Kidney (tissue), 14 donors: Measurements from ENCODE around the gene XIRP2. TPM values are rescaled to one million over a fixed set of nuclear protein-coding genes. Genes with fewer than 3 reads are reported as not detected.
A peak's percentile ranks its signal among the peaks of the same experiment; 100 is the strongest.

Experiments
- DNase-seq, 5 donors: peaks; one replicate each; pipeline ENCODE4 v3.0.0-alpha.2; 2013 to 2020
- FAIRE-seq: peaks from 2 replicates; lab custom pipeline; 2012; peaks lifted over from hg19 to GRCh38; lab: Jason Lieb, UNC
- H3K27ac ChIP-seq, 2 donors: one replicate each; pipeline ENCODE4 v1.7.0; 2013; ENCODE audit warnings: low read depth in 2 of 2, low read length in 2 of 2, inconsistent platforms in 1 of 2
- H3K27me3 ChIP-seq: one replicate; pipeline ENCODE4 v1.7.1; 2013; ENCODE audit warnings: low read length, inconsistent platforms; ENCODE audit not compliant: control insufficient read depth, insufficient read depth
- H3K36me3 ChIP-seq, 3 donors: one replicate each; pipeline versions ENCODE4 v1.7.0 to v1.7.1; 2013; ENCODE audit warnings: low read length in 3 of 3, control low read depth in 1 of 3, inconsistent platforms in 1 of 3; ENCODE audit not compliant: insufficient read depth in 3 of 3, control insufficient read depth in 2 of 3
- H3K4me1 ChIP-seq, 3 donors: one replicate each; pipeline versions ENCODE4 v1.7.0 to v1.7.1; 2013; ENCODE audit warnings: low read length in 3 of 3, inconsistent platforms in 1 of 3, low read depth in 1 of 3; ENCODE audit not compliant: control insufficient read depth in 2 of 3, insufficient read depth in 2 of 3
- H3K4me3 ChIP-seq, 3 donors: one replicate each; pipeline versions ENCODE4 v1.7.0 to v1.8.1; 2013; ENCODE audit warnings: low read length in 3 of 3, control low read depth in 1 of 3, inconsistent platforms in 1 of 3
- H3K9ac ChIP-seq, 3 donors: one replicate each; pipeline versions ENCODE4 v1.7.0 to v1.7.1; 2013; ENCODE audit warnings: low read length in 3 of 3, control low read depth in 1 of 3, inconsistent platforms in 1 of 3
- H3K9me3 ChIP-seq, 3 donors: one replicate each; pipeline versions ENCODE4 v1.7.0 to v1.7.1; 2013; ENCODE audit warnings: low read length in 3 of 3, control low read depth in 1 of 3, inconsistent platforms in 1 of 3; ENCODE audit not compliant: control insufficient read depth in 2 of 3, insufficient read depth in 1 of 3
- intact Hi-C: fragments of 100-400 bp; cut with DNase I; formaldehyde crosslinking; loops from one replicate; pipeline ENCODE4 v1.11.1; 2022
- polyA plus RNA-seq: library from polyadenylated mRNA; stranded (reverse); fragments of 350-450 nt; fragmentation: Illumina TruSeq; extraction: RNeasy Lipid Tissue Mini Kit (QIAGEN cat#74804); gene quantifications from one replicate; pipeline ENCODE4 v1.2.3, GENCODE V29; 2014; ENCODE audit warnings: low read depth, low replicate concordance; ENCODE audit not compliant: insufficient read depth
- total RNA-seq: library from RNA; stranded (reverse); fragmentation: NEBNext Ultra II Directional; extraction: Animal tissue kit (Norgen Biotek cat#: 25700); gene quantifications from one replicate; pipeline ENCODE4 v1.2.1, GENCODE V29; 2021
- TF ChIP-seq, protein P1 (sequence below): IDR thresholded peaks from 3 replicates; pipeline ENCODE4 v1.5.1; 2012; ENCODE audit warnings: mild to moderate bottlenecking, moderate library complexity, borderline replicate concordance; ENCODE audit not compliant: insufficient read depth; ENCODE audit errors: extremely low read depth
- donor health status: control.
- donor health status: control.
- donor health status: control.
- donor health status: control.
- donor health status: control.
- donor health status: DM: yes; HTN: yes; CAD: no.
- donor health status: Normal renal cell carcinoma (clear cell type).

Gene XIRP2
- total and polyA plus RNA-seq, 2 donors from 2014 or later: not detected

DNA sequence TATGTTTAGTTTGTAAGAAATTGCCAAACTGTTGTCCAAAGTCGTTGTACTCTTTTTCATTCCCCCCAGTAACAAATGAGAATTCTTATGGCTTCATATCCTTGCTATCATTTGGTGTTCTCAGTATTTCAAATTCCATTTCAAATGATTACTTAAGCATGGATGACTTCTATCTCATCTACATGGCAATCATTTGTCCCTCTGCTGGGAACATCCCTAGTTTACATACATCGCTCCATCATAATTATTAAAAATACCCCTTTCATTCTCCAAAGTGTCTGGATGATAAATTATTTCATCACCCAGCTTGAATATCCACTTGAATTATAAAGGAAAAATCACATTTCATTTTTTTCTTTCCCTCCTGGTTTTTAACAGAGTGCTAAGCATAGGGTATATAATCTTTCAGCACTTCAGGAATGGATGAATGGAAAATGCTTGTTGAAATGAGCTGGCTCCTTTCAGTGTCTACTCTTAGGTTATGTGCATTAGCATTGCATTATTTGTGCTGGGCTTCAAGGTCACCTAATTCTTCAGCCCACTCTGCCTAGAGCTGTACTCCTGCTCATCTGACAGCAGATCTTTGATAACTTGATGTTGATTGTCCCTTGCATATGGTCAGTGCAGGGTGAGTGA lies 33.1 kb downstream of the XIRP2 start:
- Histone ChIP-seq H3K4me1 (no peaks in the 10 kb centered on the region), H3K9ac (no peak overlapping the region), H3K27me3 (no peaks in the 10 kb centered on the region), H3K9me3 (no peaks in the 10 kb centered on the region), H3K27ac (no peak overlapping the region), H3K4me3 (no peak overlapping the region), H3K36me3 (no peaks in the 10 kb centered on the region)
- DNase-seq: no peak
- intact Hi-C loops: no loop called here
- no peak for FAIRE-seq
- TF ChIP-seq, protein P1, sequence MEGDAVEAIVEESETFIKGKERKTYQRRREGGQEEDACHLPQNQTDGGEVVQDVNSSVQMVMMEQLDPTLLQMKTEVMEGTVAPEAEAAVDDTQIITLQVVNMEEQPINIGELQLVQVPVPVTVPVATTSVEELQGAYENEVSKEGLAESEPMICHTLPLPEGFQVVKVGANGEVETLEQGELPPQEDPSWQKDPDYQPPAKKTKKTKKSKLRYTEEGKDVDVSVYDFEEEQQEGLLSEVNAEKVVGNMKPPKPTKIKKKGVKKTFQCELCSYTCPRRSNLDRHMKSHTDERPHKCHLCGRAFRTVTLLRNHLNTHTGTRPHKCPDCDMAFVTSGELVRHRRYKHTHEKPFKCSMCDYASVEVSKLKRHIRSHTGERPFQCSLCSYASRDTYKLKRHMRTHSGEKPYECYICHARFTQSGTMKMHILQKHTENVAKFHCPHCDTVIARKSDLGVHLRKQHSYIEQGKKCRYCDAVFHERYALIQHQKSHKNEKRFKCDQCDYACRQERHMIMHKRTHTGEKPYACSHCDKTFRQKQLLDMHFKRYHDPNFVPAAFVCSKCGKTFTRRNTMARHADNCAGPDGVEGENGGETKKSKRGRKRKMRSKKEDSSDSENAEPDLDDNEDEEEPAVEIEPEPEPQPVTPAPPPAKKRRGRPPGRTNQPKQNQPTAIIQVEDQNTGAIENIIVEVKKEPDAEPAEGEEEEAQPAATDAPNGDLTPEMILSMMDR: no peak

GRCh38 chr2:166924967-166925366 lies 36.7 kb downstream of the XIRP2 start:
- H3K27me3 ChIP-seq: no peaks in the 10 kb centered on the region
- no peak overlapping the region for H3K9ac ChIP-seq
- H3K4me3 ChIP-seq: no peak overlapping the region
- H3K4me1 ChIP-seq: no peaks in the 10 kb centered on the region
- intact Hi-C loops: no loop called here
- FAIRE-seq (no peak), DNase-seq (no peak)
- TF ChIP-seq, protein P1: no peak
- H3K9me3 ChIP-seq: no peaks in the 10 kb centered on the region
- no peak overlapping the region for H3K27ac ChIP-seq
- no peaks in the 10 kb centered on the region for H3K36me3 ChIP-seq

- Histone ChIP-seq H3K4me3 (no peak overlapping the region), H3K27me3 (no peaks in the 10 kb centered on the region), H3K9me3 (no peaks in the 10 kb centered on the region), H3K4me1 (no peaks in the 10 kb centered on the region), H3K9ac (no peak overlapping the region), H3K27ac (no peak overlapping the region), H3K36me3 (no peaks in the 10 kb centered on the region)
- FAIRE-seq (no peak), DNase-seq (peak in 1 of 5 donors; percentile 26)
- TF ChIP-seq, protein P1: no peak
- intact Hi-C loops: no loop called here
These were observed 38.4 kb downstream of the XIRP2 start for GRCh38 chr2:166926657-166927056.

- Histone ChIP-seq H3K4me1 (no peaks in the 10 kb centered on the region), H3K4me3 (no peak overlapping the region), H3K36me3 (no peaks in the 10 kb centered on the region), H3K9me3 (peaks cover 0 to 7% (median 0%) of the 10 kb centered on the region in 3 donors), H3K27me3 (no peaks in the 10 kb centered on the region), H3K27ac (no peak overlapping the region), H3K9ac (no peak overlapping the region)
- intact Hi-C loops: no loop called here
- FAIRE-seq: no peak
- TF ChIP-seq, protein P1: no peak
- DNase-seq: no peak
These were observed 43.8 kb downstream of the XIRP2 start for GRCh38 chr2:166932032-166932431.
